Measurements from ENCODE around the gene SLC43A2.

SLC43A2 gene

GRCh38 chr17:1539811-1540210 is 88.8 kb downstream of the SLC43A2 start:
- H3K9me2 ChIP-seq (replicated peaks; ENCODE audit: insufficient read depth, low read length): no peaks in the 10 kb centered on the region
- no peaks in the 10 kb centered on the region for H3F3A ChIP-seq (ENCODE audit: insufficient read depth, low read length)
- TF ChIP-seq EZH2 (optimal IDR thresholded peaks at IDR 0.05; ENCODE audit: low read depth, low read length) (no peak), CTCF (IDR thresholded peaks at IDR 0.05; ENCODE audit: low read length) (no peak), EZH2phosphoT487 (IDR thresholded peaks at IDR 0.05; ENCODE audit: low read length) (no peak)
- no peaks in the 10 kb centered on the region for H3K4me1 ChIP-seq (ENCODE audit: low read length)
- no peaks in the 10 kb centered on the region for H3K27me3 ChIP-seq (replicated peaks; ENCODE audit: insufficient read depth, low read length)
- H3K9ac ChIP-seq (ENCODE audit: low read length): no peak overlapping the region
- H4K20me1 ChIP-seq (ENCODE audit: insufficient read depth, low read length): no peaks in the 10 kb centered on the region
- H3K4me3 ChIP-seq (ENCODE audit: low read length): no peak overlapping the region
- H3K4me2 ChIP-seq (ENCODE audit: low read depth, low read length): no peak overlapping the region
- no peaks in the 10 kb centered on the region for H3K9me3 ChIP-seq (replicated peaks; ENCODE audit: insufficient read depth, low read length)
- no peaks in the 10 kb centered on the region for H3K79me2 ChIP-seq (ENCODE audit: low read length)
- H3K36me3 ChIP-seq (replicated peaks; ENCODE audit: insufficient read depth, low read length): peaks cover 4% of the 10 kb centered on the region; the same call in 1 of the 2 replicates
- H2AFZ ChIP-seq (ENCODE audit: low read length): no peak overlapping the region
- DNase-seq: no peak
- H3K27ac ChIP-seq (ENCODE audit: low read length): no peak overlapping the region

GRCh38 chr17:1535737-1536136 is 92.9 kb downstream of the SLC43A2 start:
- no peaks in the 10 kb centered on the region for H4K20me1 ChIP-seq (ENCODE audit: insufficient read depth, low read length)
- no peak for DNase-seq
- TF ChIP-seq EZH2 (optimal IDR thresholded peaks at IDR 0.05; ENCODE audit: low read depth, low read length) (no peak), CTCF (IDR thresholded peaks at IDR 0.05; ENCODE audit: low read length) (no peak), EZH2phosphoT487 (IDR thresholded peaks at IDR 0.05; ENCODE audit: low read length) (no peak)
- no peaks in the 10 kb centered on the region for H3K79me2 ChIP-seq (ENCODE audit: low read length)
- no peak overlapping the region for H3K27ac ChIP-seq (ENCODE audit: low read length)
- H3K4me3 ChIP-seq (ENCODE audit: low read length): no peak overlapping the region
- no peaks in the 10 kb centered on the region for H3K9me3 ChIP-seq (replicated peaks; ENCODE audit: insufficient read depth, low read length)
- H3F3A ChIP-seq (ENCODE audit: insufficient read depth, low read length): no peaks in the 10 kb centered on the region
- H3K9ac ChIP-seq (ENCODE audit: low read length): no peak overlapping the region
- H3K36me3 ChIP-seq (replicated peaks; ENCODE audit: insufficient read depth, low read length): peaks cover 4% of the 10 kb centered on the region; the same call in 1 of the 2 replicates
- H3K9me2 ChIP-seq (replicated peaks; ENCODE audit: insufficient read depth, low read length): no peaks in the 10 kb centered on the region
- no peak overlapping the region for H3K4me2 ChIP-seq (ENCODE audit: low read depth, low read length)
- no peaks in the 10 kb centered on the region for H3K27me3 ChIP-seq (replicated peaks; ENCODE audit: insufficient read depth, low read length)
- H2AFZ ChIP-seq (ENCODE audit: low read length): no peak overlapping the region
- H3K4me1 ChIP-seq (ENCODE audit: low read length): peaks cover 3% of the 10 kb centered on the region; the same call in 1 of the 2 replicates

- Histone ChIP-seq H3K27ac (ENCODE audit: low read length) (no peak overlapping the region), H3K36me3 (replicated peaks; ENCODE audit: insufficient read depth, low read length) (peaks cover 4% of the 10 kb centered on the region; the same call in 1 of the 2 replicates), H3K9me3 (replicated peaks; ENCODE audit: insufficient read depth, low read length) (no peaks in the 10 kb centered on the region), H3F3A (ENCODE audit: insufficient read depth, low read length) (peaks cover 5% of the 10 kb centered on the region; the same call in 1 of the 2 replicates), H3K4me1 (ENCODE audit: low read length) (peaks cover 11% of the 10 kb centered on the region), H3K4me3 (ENCODE audit: low read length) (no peak overlapping the region), H3K4me2 (ENCODE audit: low read depth, low read length) (no peak overlapping the region), H2AFZ (ENCODE audit: low read length) (no peak overlapping the region), H4K20me1 (ENCODE audit: insufficient read depth, low read length) (no peaks in the 10 kb centered on the region), H3K9ac (ENCODE audit: low read length) (no peak overlapping the region), H3K79me2 (ENCODE audit: low read length) (no peaks in the 10 kb centered on the region), H3K9me2 (replicated peaks; ENCODE audit: insufficient read depth, low read length) (no peaks in the 10 kb centered on the region), H3K27me3 (replicated peaks; ENCODE audit: insufficient read depth, low read length) (no peaks in the 10 kb centered on the region)
- TF ChIP-seq CTCF (IDR thresholded peaks at IDR 0.05; ENCODE audit: low read length): no peak
- TF ChIP-seq EZH2phosphoT487 (IDR thresholded peaks at IDR 0.05; ENCODE audit: low read length): no peak
- no peak for TF ChIP-seq EZH2 (optimal IDR thresholded peaks at IDR 0.05; ENCODE audit: low read depth, low read length)
- DNase-seq: no peak
Measured at GRCh38 chr17:1533661-1534325, 94.8 kb downstream of the SLC43A2 start.

Measured in MM.1S (cell line).